K562 treated with DMSO at 1 percent for 12 hours (cell line): ENCODE data around the gene DYNC1H1. TPM values are rescaled to one million over a fixed set of nuclear protein-coding genes. Genes with fewer than 3 reads are reported as not detected.

Source experiments
- total RNA-seq: library from RNA; unstranded; fragments of 300-600 nt; gene quantifications from 2 replicates; pipeline ENCODE4 v1.2.3, GENCODE V29; 2022; ENCODE audit not compliant: insufficient read depth

Gene DYNC1H1
- 72.9 and 189 TPM in 2 replicates for total RNA-seq

GRCh38 chr14:101964297-101965180 lies at the start of gene DYNC1H1:
Gene DYNC1H1, plus strand, starts transcription at chr14:101964573. Its CDS starts 119 bp downstream, at chr14:101964692.

GRCh38 chr14:102086972-102087761 lies 122.8 kb downstream of the DYNC1H1 start, which contains the start of gene HSP90AA1:
Gene HSP90AA1, minus strand, starts transcription at chr14:102087044. Its CDS starts 666 bp downstream, at chr14:102086378.

Other genes with a start within 250 kb of the DYNC1H1 start
- 77.2 and 153 TPM in 2 replicates for gene PPP2R5C, start 202.9 kb upstream of the DYNC1H1 start, total RNA-seq
- 409 and 494 TPM in 2 replicates for gene HSP90AA1, start 122.5 kb downstream of the DYNC1H1 start, total RNA-seq
- 6.8 and 9.9 TPM in 2 replicates for gene WDR20, start 175.3 kb downstream of the DYNC1H1 start, total RNA-seq